HepG2 (cell line): ENCODE data around the gene KCNAB1. TPM values are rescaled to one million over a fixed set of nuclear protein-coding genes. Genes with fewer than 3 reads are reported as not detected.

Experiments used
- ATF1 ChIP-seq: IDR thresholded peaks from 2 replicates; pipeline ENCODE4 v1.6.1; 2016; ENCODE audit warnings: mild to moderate bottlenecking, control low read depth
- ATM ChIP-seq: fragments of 450-650 bp; IDR thresholded peaks from 2 replicates; pipeline ENCODE4 v1.7.1; 2017; ENCODE audit warnings: mild to moderate bottlenecking, borderline replicate concordance
- BCL6 ChIP-seq: IDR thresholded peaks from 2 replicates; pipeline ENCODE4 v1.6.1; 2016; ENCODE audit warnings: missing genetic modification reagents, missing compliant biosample characterization
- CC2D1A ChIP-seq: sonication (generic); formaldehyde crosslinking; IDR thresholded peaks from 2 replicates; pipeline ENCODE4 v1.8.1; 2023; ENCODE audit warnings: mild to moderate bottlenecking, missing genetic modification reagents
- EEA1 ChIP-seq: sonication (generic); formaldehyde crosslinking; IDR thresholded peaks from 2 replicates; pipeline ENCODE4 v1.5.1; 2020; ENCODE audit warnings: mild to moderate bottlenecking, missing genetic modification reagents, borderline replicate concordance
- HNRNPUL1 ChIP-seq: fragments of 200-400 bp; formaldehyde crosslinking; IDR thresholded peaks from 2 replicates; pipeline ENCODE4 v1.6.1; 2017; ENCODE audit warnings: low read depth, mild to moderate bottlenecking, low read length, moderate library complexity
- LBX2 ChIP-seq: sonication (generic); formaldehyde crosslinking; IDR thresholded peaks from 2 replicates; pipeline ENCODE4 v1.5.0; 2020; ENCODE audit warnings: missing genetic modification reagents, mild to moderate bottlenecking, borderline replicate concordance
- RAD51 ChIP-seq: fragments of 450-650 bp; IDR thresholded peaks from 2 replicates; pipeline ENCODE4 v1.6.1; 2016; ENCODE audit warnings: borderline replicate concordance
- SYNCRIP ChIP-seq: fragments of 200-400 bp; formaldehyde crosslinking; IDR thresholded peaks from 2 replicates; pipeline ENCODE4 v1.6.1; 2018; ENCODE audit warnings: mild to moderate bottlenecking, low read depth, low read length; ENCODE audit not compliant: insufficient read depth
- TEAD2 ChIP-seq: sonication (generic); formaldehyde crosslinking; IDR thresholded peaks from 2 replicates; pipeline ENCODE4 v1.9.0; 2021; ENCODE audit warnings: missing genetic modification reagents
- ZNF101 ChIP-seq: sonication (generic); formaldehyde crosslinking; IDR thresholded peaks from 2 replicates; pipeline ENCODE4 v1.4.0; 2020; ENCODE audit warnings: mild to moderate bottlenecking, low read depth, missing genetic modification reagents, borderline replicate concordance
- ZNF180 ChIP-seq: sonication (generic); formaldehyde crosslinking; IDR thresholded peaks from 2 replicates; pipeline ENCODE4 v1.4.0; 2020; ENCODE audit warnings: low read depth, missing genetic modification reagents, borderline replicate concordance
- ZNF329 ChIP-seq: sonication (generic); formaldehyde crosslinking; IDR thresholded peaks from 2 replicates; pipeline ENCODE4 v1.9.0; 2021; ENCODE audit warnings: low read depth, mild to moderate bottlenecking, missing genetic modification reagents
- ZNF501 ChIP-seq: sonication (generic); formaldehyde crosslinking; IDR thresholded peaks from 2 replicates; pipeline ENCODE4 v1.5.1; 2020; ENCODE audit warnings: mild to moderate bottlenecking, moderate library complexity, missing genetic modification reagents
- ZNF547 ChIP-seq: sonication (generic); formaldehyde crosslinking; IDR thresholded peaks from 2 replicates; pipeline ENCODE4 v1.5.1; 2020; ENCODE audit warnings: mild to moderate bottlenecking, missing genetic modification reagents
- ZNF883 ChIP-seq: sonication (generic); formaldehyde crosslinking; IDR thresholded peaks from 2 replicates; pipeline ENCODE4 v1.5.1; 2020; ENCODE audit warnings: mild to moderate bottlenecking, missing genetic modification reagents; ENCODE audit errors: not compliant biosample characterization
- ZSCAN9 ChIP-seq: IDR thresholded peaks from 2 replicates; pipeline ENCODE4 v1.6.1; 2016; ENCODE audit warnings: borderline replicate concordance
- polyA plus RNA-seq, 8 experiments: library from polyadenylated mRNA; depleted of rRNA in 3 of 8; stranded (reverse) in 7 of 8; unstranded in 1 of 8; fragments of >200 nt; fragmentation: Illumina TruSeq in 4 of 8; extraction: Trizol in 4 of 8; gene quantifications; 2 replicates each; pipeline versions ENCODE4 v1.2.1 to v1.2.3, GENCODE V29; 2011 to 2016; ENCODE audit warnings: low read depth in 4 of 8, missing spikeins in 1 of 8, mixed read lengths in 1 of 8; ENCODE audit not compliant: insufficient read depth in 1 of 8
- total RNA-seq, 5 experiments: library from RNA; depleted of rRNA; stranded (reverse); fragments of >200 nt; fragmentation: Illumina TruSeq; extraction: Trizol; gene quantifications; 2 replicates each; pipeline ENCODE4 v1.2.3, GENCODE V29; 2016; ENCODE audit warnings: low read depth in 1 of 5
- TF ChIP-seq, protein P1 (sequence below): sonication (generic); formaldehyde crosslinking; IDR thresholded peaks from 2 replicates; pipeline ENCODE4; 2020; ENCODE audit warnings: missing genetic modification reagents, mild to moderate bottlenecking, borderline replicate concordance
- TF ChIP-seq, protein P2 (sequence below): sonication (generic); formaldehyde crosslinking; IDR thresholded peaks from 2 replicates; pipeline ENCODE4 v1.4.0; 2020; ENCODE audit warnings: missing genetic modification reagents, mild to moderate bottlenecking, borderline replicate concordance
- TF ChIP-seq, protein P3 (sequence below): sonication (generic); formaldehyde crosslinking; IDR thresholded peaks from 2 replicates; pipeline ENCODE4 v1.5.0; 2020; ENCODE audit warnings: missing genetic modification reagents

The KCNAB1 gene
- total and polyA plus RNA-seq, 2 of the 13 experiments (the other 11 are each of a cell fraction or from before 2014, with no cell fraction given) = not detected

GRCh38 chr3:156554842-156555687, 434.7 kb downstream of the KCNAB1 start, which contains the start of gene SSR3 (continued):
- TF ChIP-seq ZNF547 (CRISPR knock-in tag) (no peak; the same call in 1 of the 2 replicates), HNRNPUL1 (no peak), ZNF180 (CRISPR knock-in tag) (no peak), BCL6 (peak; percentile 38), ZNF329 (CRISPR knock-in tag) (no peak), CC2D1A (CRISPR knock-in tag) (no peak), ATF1 (CRISPR knock-in tag) (peak; percentile 75), ZNF883 (CRISPR knock-in tag) (peak; percentile 34), ZSCAN9 (no peak), ATM (no peak), RAD51 (peak; percentile 95), ZNF501 (peak; percentile 78; the same call in 1 of the 2 replicates), ZNF101 (CRISPR knock-in tag) (no peak), TEAD2 (CRISPR knock-in tag) (no peak), LBX2 (CRISPR knock-in tag) (peak; percentile 71; the same call in 1 of the 2 replicates), SYNCRIP (no peak), EEA1 (CRISPR knock-in tag) (peak; percentile 88; the same call in 1 of the 2 replicates)
- TF ChIP-seq, protein P1, sequence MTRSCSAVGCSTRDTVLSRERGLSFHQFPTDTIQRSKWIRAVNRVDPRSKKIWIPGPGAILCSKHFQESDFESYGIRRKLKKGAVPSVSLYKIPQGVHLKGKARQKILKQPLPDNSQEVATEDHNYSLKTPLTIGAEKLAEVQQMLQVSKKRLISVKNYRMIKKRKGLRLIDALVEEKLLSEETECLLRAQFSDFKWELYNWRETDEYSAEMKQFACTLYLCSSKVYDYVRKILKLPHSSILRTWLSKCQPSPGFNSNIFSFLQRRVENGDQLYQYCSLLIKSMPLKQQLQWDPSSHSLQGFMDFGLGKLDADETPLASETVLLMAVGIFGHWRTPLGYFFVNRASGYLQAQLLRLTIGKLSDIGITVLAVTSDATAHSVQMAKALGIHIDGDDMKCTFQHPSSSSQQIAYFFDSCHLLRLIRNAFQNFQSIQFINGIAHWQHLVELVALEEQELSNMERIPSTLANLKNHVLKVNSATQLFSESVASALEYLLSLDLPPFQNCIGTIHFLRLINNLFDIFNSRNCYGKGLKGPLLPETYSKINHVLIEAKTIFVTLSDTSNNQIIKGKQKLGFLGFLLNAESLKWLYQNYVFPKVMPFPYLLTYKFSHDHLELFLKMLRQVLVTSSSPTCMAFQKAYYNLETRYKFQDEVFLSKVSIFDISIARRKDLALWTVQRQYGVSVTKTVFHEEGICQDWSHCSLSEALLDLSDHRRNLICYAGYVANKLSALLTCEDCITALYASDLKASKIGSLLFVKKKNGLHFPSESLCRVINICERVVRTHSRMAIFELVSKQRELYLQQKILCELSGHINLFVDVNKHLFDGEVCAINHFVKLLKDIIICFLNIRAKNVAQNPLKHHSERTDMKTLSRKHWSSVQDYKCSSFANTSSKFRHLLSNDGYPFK = peak; percentile 53; the same call in 1 of the 2 replicates
- TF ChIP-seq, protein P2, sequence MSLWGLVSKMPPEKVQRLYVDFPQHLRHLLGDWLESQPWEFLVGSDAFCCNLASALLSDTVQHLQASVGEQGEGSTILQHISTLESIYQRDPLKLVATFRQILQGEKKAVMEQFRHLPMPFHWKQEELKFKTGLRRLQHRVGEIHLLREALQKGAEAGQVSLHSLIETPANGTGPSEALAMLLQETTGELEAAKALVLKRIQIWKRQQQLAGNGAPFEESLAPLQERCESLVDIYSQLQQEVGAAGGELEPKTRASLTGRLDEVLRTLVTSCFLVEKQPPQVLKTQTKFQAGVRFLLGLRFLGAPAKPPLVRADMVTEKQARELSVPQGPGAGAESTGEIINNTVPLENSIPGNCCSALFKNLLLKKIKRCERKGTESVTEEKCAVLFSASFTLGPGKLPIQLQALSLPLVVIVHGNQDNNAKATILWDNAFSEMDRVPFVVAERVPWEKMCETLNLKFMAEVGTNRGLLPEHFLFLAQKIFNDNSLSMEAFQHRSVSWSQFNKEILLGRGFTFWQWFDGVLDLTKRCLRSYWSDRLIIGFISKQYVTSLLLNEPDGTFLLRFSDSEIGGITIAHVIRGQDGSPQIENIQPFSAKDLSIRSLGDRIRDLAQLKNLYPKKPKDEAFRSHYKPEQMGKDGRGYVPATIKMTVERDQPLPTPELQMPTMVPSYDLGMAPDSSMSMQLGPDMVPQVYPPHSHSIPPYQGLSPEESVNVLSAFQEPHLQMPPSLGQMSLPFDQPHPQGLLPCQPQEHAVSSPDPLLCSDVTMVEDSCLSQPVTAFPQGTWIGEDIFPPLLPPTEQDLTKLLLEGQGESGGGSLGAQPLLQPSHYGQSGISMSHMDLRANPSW (CRISPR knock-in tag) = no peak; the same call in 1 of the 2 replicates
- TF ChIP-seq, protein P3, sequence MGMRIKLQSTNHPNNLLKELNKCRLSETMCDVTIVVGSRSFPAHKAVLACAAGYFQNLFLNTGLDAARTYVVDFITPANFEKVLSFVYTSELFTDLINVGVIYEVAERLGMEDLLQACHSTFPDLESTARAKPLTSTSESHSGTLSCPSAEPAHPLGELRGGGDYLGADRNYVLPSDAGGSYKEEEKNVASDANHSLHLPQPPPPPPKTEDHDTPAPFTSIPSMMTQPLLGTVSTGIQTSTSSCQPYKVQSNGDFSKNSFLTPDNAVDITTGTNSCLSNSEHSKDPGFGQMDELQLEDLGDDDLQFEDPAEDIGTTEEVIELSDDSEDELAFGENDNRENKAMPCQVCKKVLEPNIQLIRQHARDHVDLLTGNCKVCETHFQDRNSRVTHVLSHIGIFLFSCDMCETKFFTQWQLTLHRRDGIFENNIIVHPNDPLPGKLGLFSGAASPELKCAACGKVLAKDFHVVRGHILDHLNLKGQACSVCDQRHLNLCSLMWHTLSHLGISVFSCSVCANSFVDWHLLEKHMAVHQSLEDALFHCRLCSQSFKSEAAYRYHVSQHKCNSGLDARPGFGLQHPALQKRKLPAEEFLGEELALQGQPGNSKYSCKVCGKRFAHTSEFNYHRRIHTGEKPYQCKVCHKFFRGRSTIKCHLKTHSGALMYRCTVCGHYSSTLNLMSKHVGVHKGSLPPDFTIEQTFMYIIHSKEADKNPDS = no peak
